ENCODE results near the gene TUSC2. TPM values are rescaled to one million over a fixed set of nuclear protein-coding genes. Genes with fewer than 3 reads are reported as not detected.

Gene TUSC2
- total and polyA plus RNA-seq, 2 of the 13 experiments (the other 11 are each of a cell fraction or from before 2014, with no cell fraction given) = 36.7 to 39.1 TPM

DNA sequence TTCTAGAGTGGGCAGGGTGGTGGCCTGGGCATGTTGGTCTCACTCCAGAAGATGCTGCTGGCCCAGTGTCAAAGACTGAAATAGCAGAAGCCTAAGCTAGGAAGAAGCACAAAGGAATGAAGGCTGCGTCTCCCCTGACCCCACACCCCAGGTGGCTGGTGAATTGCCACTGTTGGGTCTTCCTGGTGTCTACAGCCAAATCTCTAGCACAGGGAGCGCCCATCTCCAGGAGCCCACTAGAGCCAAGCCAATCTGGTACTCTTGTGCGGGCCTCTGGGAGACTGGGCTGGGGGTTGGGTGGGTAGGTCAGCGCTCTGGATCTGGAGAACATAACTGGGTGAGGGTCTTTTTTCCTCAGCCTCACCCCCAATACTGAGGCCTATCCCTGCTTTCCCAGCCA is 894 bp downstream of the TUSC2 start:
- intact Hi-C loops (cut with micrococcal nuclease; ENCODE audit: unreplicated experiment) (no loop called here), in situ Hi-C loops (cut with HindIII; ENCODE audit: extremely low pct_ligation_motif_present, low pct_unique_long_range_greater_than_20kb) (no loop called here)
- BruUV-seq (replicated peaks) = no TSS peak
- WGBS (ENCODE audit: low lambda C conversion rate) = no CpG with 5 or more reads among the region's 4 CpGs
- H2AFZ ChIP-seq (ENCODE audit: low read length) = no peak overlapping the region
- DNase-seq (ENCODE audit: low spot score) = no peak
- ATAC-seq = no peak
- no peaks in the 10 kb centered on the region for H3K9me3 ChIP-seq (ENCODE audit: low read length)
- FAIRE-seq = no peak
- no peak for TF ChIP-seq HMG20B (CRISPR knock-in tag; conservative IDR thresholded peaks at IDR 0.05)
- no peak for TF ChIP-seq DNMT1 (CRISPR knock-in tag; IDR thresholded peaks at IDR 0.05)
- TF ChIP-seq HOXA9 (CRISPR knock-in tag; IDR thresholded peaks at IDR 0.05; ENCODE audit: borderline replicate concordance) = no peak
- TF ChIP-seq, protein P1, sequence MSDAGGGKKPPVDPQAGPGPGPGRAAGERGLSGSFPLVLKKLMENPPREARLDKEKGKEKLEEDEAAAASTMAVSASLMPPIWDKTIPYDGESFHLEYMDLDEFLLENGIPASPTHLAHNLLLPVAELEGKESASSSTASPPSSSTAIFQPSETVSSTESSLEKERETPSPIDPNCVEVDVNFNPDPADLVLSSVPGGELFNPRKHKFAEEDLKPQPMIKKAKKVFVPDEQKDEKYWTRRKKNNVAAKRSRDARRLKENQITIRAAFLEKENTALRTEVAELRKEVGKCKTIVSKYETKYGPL (CRISPR knock-in tag; IDR thresholded peaks at IDR 0.05) = no peak
- TF ChIP-seq HNF4G (IDR thresholded peaks at IDR 0.05; ENCODE audit: borderline replicate concordance, low read depth, low read length) = no peak
- no peak for TF ChIP-seq HNF4G (CRISPR knock-in tag; IDR thresholded peaks at IDR 0.05; ENCODE audit: borderline replicate concordance, low read depth)
- TF ChIP-seq ZSCAN29 (CRISPR knock-in tag; conservative IDR thresholded peaks at IDR 0.05) = no peak
- ChIA-PET CTCF (ENCODE audit: low intra/inter-chr PET ratio, low total read pairs) (no interaction called here), POLR2A (interaction anchor here (1.3 to 3.5 kb wide), 11 partner anchors 10 to 125 kb away, joined by 3 to 66 read pairs (median 10); partner anchors contain the start of genes HYAL1, HYAL3, IFRD2 and NAA80)
- H3K36me3 ChIP-seq (replicated peaks in 1 of 2; ENCODE audit: control insufficient read depth in 1 of 2, insufficient read depth in 2 of 2, low read length in 2 of 2) = peaks cover 17 to 38% of the 10 kb centered on the region in 2 experiments
- no peaks in the 10 kb centered on the region for H3K27me3 ChIP-seq (ENCODE audit: control insufficient read depth in 1 of 2, insufficient read depth in 2 of 2, low read length in 2 of 2)
- H3K4me2 ChIP-seq (ENCODE audit: low read depth, low read length) = peak overlapping the region; percentile 84
- H3K27ac ChIP-seq (ENCODE audit: extremely low read length, insufficient read depth, low read length) = peak overlapping the region; percentile 67
- peak overlapping the region; percentile 96 for H3K9ac ChIP-seq (ENCODE audit: insufficient read depth, low read depth, low read length)
- H3K4me1 ChIP-seq (ENCODE audit: insufficient read depth, low read length) = peaks cover 57% of the 10 kb centered on the region
- H4K20me1 ChIP-seq (ENCODE audit: insufficient read depth, low read length) = no peaks in the 10 kb centered on the region
- peaks cover 16% of the 10 kb centered on the region for H3K79me2 ChIP-seq (ENCODE audit: insufficient read depth, low read length)
- H3K4me3 ChIP-seq (replicated peaks in 1 of 3; ENCODE audit: insufficient read depth in 1 of 3, low read depth in 2 of 3, low read length in 3 of 3) = peak overlapping the region; percentile 79 to 95 (median 92)

DNA sequence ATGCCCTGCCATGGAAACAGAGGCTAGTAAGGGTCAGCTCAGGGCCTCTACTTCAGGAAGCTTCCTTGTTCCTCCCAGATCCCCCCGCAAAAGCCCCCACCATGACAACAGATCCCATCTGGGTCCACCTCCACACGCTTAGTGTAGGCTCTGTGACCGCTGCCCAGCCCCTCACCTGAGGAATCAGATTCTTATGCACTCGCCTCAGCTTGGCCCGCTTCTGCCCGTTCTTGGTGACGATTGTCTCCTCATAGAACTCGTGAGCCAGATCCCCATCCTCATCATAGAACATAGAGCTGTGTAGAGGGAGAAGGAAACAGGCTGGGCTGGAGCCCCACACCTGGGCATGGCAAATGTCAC is 1.9 kb downstream of the TUSC2 start:
- Histone ChIP-seq H3K27ac (ENCODE audit: extremely low read length, insufficient read depth, low read length) (no peak overlapping the region), H2AFZ (ENCODE audit: low read length) (no peak overlapping the region), H3K4me1 (ENCODE audit: insufficient read depth, low read length) (peaks cover 60% of the 10 kb centered on the region), H3K27me3 (ENCODE audit: control insufficient read depth in 1 of 2, insufficient read depth in 2 of 2, low read length in 2 of 2) (no peaks in the 10 kb centered on the region), H3K9ac (ENCODE audit: insufficient read depth, low read depth, low read length) (no peak overlapping the region), H3K36me3 (replicated peaks in 1 of 2; ENCODE audit: control insufficient read depth in 1 of 2, insufficient read depth in 2 of 2, low read length in 2 of 2) (peaks cover 8 to 28% of the 10 kb centered on the region in 2 experiments), H3K9me3 (ENCODE audit: low read length) (no peaks in the 10 kb centered on the region), H4K20me1 (ENCODE audit: insufficient read depth, low read length) (no peaks in the 10 kb centered on the region), H3K4me3 (replicated peaks in 1 of 3; ENCODE audit: insufficient read depth in 1 of 3, low read depth in 2 of 3, low read length in 3 of 3) (no peak overlapping the region), H3K4me2 (ENCODE audit: low read depth, low read length) (no peak overlapping the region), H3K79me2 (ENCODE audit: insufficient read depth, low read length) (peaks cover 13% of the 10 kb centered on the region)
- ATAC-seq (no peak), DNase-seq (ENCODE audit: low spot score) (no peak), FAIRE-seq (no peak)
- POLR2A ChIA-PET = interaction anchor here (3.5 kb wide), 1 partner anchor 11 kb away, joined by 66 read pairs; no protein-coding TSS in a partner anchor
- WGBS (ENCODE audit: low lambda C conversion rate) = 87% methylated on average over 8 of the region's 8 CpGs
- BruUV-seq (replicated peaks) = no TSS peak
- TF ChIP-seq, protein P2, sequence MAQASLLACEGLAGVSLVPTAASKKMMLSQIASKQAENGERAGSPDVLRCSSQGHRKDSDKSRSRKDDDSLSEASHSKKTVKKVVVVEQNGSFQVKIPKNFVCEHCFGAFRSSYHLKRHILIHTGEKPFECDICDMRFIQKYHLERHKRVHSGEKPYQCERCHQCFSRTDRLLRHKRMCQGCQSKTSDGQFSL (CRISPR knock-in tag; IDR thresholded peaks at IDR 0.05) = no peak
- no peak for TF ChIP-seq ZNF598 (CRISPR knock-in tag; IDR thresholded peaks at IDR 0.05; ENCODE audit: borderline replicate concordance)
- peak; percentile 18 for TF ChIP-seq AGO2 (optimal IDR thresholded peaks at IDR 0.05; ENCODE audit: low read depth, low read length)
- intact Hi-C loops (cut with micrococcal nuclease; ENCODE audit: unreplicated experiment) (no loop called here), in situ Hi-C loops (cut with HindIII; ENCODE audit: extremely low pct_ligation_motif_present, low pct_unique_long_range_greater_than_20kb) (no loop called here)
- CTCF ChIA-PET (ENCODE audit: low intra/inter-chr PET ratio, low total read pairs) = no interaction called here

All from HepG2 (cell line).